Measurements from ENCODE around the gene COG4.

GRCh38 chr16:70548936-70549335 lies 25.6 kb upstream of the COG4 start:
- TF ChIP-seq CTCF (conservative IDR thresholded peaks at IDR 0.05) (no peak), ZFX (IDR thresholded peaks at IDR 0.05) (no peak)

Data from C4-2B (cell line).